Forelimb muscle (tissue), 1 donor: ENCODE data around the gene MYLK2. TPM values are rescaled to one million over a fixed set of nuclear protein-coding genes. Genes with fewer than 3 reads are reported as not detected.
"Not testable (repeated sequence)": the region's sequence is repeated elsewhere in the genome, so short reads cannot be mapped to it uniquely, and the experiment has no call there.

Source experiments
- DNase-seq: peaks from one replicate; pipeline ENCODE4 v3.0.0-alpha.2; 2013; ENCODE audit warnings: low read depth
- polyA plus RNA-seq: library from polyadenylated mRNA; unstranded; fragments of 120-200 nt; gene quantifications from one replicate; pipeline ENCODE4 v1.2.1, GENCODE V29; 2013; ENCODE audit not compliant: insufficient read length

The MYLK2 gene
- polyA plus RNA-seq, 1 donor: 60.0 TPM

DNA sequence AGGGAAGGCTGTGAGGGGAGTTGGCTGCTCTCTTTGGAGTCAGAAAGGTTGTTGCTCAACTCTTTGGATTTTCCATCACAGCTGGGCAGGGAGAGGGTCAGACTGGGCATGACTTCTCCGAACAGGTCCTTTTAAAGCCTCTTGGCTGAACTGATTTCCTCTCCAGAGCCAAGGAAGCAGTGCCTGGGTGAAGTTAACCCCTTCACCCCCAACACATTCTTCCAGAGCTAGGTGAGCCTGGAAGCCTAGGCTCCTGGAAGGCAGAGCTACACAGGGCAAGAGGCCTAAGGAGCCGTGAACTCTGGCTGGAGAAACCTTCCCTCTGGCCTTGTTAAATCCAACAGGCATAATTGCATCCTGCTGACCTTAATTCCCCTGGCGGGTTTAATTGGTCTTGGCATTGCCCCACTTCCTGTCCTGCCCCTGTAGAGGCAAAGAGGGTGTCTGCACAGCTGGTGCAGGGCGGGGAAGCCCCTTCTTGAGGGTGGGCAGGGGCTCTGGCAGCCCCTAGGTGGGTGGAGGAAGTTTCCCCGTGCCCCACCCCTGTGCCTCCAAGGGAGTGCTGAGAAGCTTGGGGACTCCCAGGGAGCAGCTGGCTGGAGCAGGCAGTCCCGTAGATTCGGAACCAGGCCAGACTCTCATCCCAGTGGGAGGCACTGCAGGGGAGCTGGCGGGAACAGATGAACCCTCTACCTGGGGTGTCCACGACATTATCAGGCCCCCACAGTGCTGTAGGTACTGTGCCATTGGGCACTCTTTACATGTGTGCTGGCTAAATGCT, 3.6 kb upstream of the MYLK2 start:
- DNase-seq: no peak

- no peak for DNase-seq
Observed at GRCh38 chr20:31816221-31816620, 2.9 kb upstream of the MYLK2 start.

- DNase-seq: no peak
Observed at GRCh38 chr20:31817461-31817860, 1.7 kb upstream of the MYLK2 start.

GRCh38 chr20:31818376-31818908, 714 bp upstream of the MYLK2 start:
- no peak for DNase-seq

- DNase-seq: no peak
Observed at GRCh38 chr20:31820228-31820627, 1.1 kb downstream of the MYLK2 start.

- DNase-seq: no peak
Observed at GRCh38 chr20:31821427-31821826, 2.3 kb downstream of the MYLK2 start.

GRCh38 chr20:31822421-31823330, 3.5 kb downstream of the MYLK2 start:
- DNase-seq: no peak

DNA sequence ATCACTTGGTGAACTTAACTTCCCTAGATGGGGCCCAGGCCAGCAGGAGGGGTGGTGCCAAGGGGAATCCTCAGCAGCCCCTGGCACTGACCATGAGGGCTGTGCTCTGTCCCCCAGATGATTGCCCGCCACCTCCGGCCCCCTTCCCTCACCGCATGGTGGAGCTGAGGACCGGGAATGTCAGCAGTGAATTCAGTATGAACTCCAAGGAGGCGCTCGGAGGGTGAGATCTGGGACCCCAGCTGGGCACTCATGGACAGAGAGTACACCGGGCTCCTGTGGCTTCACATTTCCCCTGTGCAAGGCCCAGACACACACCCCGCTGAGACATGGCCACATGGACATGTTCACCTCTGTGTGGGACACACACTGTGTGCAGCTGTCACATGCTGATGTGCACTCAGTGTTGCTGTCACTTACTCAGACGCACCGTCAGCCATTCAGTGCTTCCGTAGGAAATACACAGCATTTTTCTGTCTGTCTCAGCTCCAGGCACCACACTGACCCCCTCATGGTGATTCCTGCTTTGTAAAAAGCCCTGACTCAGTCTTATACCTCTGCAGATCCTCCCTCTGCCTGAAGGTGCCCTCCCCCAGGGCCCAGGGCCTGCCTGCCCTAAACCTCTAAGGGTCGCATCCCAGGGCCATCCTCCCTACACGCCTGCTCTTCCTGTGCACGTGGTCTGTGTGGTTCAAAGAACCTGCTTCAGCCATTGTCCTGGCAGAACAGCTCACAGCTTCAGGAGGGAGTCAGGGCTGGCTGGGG, 4.4 kb downstream of the MYLK2 start:
- DNase-seq: no peak

DNA sequence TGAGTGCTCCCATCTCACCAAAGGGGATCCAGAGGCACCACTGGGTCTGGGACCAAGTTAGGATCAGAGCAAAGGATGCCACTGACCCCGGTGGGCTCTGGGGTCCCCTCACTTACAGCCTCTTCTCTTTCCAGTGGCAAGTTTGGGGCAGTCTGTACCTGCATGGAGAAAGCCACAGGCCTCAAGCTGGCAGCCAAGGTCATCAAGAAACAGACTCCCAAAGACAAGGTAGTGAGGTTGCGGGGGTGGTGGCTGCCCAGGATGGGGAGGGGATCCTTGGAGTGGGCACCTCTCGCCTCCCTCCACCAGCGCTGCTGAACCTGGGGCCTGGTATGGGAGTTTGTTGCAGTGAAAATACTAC, 4.9 kb downstream of the MYLK2 start:
- DNase-seq: no peak

DNA sequence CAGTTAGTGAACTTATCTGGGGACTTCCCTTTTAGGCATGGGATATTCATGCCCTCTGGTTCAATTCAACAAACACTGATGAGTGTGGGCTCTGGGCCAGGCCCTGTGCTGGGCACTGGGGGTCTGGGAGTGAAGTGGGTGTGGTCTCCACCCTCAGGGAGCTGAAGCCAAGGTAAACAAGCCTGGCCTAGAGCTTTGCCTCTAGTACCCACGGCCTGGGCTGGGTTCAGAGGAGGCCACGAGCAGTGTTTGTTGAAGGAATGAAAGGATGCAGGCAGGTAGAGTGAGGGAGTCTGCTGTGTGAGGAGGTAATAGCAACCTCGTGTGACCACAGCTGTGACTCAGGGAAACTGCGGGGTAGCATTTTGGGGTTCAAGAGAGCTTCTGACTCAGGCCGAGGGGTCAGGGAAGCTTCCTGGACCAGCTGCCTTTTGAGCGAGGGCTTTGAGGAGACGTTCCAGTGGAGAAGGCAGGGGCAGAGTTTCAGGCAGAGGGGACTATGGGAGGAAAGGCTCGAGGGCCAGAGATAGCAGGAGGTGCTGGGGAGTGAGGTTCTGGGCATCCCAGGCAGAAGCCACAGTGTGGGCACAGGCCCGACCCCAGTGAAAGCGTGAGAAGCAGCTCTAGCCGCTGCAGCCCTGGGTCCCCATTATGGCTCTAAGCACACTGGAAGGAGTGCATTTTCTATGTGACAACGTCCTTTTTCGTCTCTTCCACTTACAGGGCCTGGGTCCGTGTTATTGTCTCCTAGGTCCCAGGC, 5.6 kb downstream of the MYLK2 start:
- DNase-seq: no peak

DNA sequence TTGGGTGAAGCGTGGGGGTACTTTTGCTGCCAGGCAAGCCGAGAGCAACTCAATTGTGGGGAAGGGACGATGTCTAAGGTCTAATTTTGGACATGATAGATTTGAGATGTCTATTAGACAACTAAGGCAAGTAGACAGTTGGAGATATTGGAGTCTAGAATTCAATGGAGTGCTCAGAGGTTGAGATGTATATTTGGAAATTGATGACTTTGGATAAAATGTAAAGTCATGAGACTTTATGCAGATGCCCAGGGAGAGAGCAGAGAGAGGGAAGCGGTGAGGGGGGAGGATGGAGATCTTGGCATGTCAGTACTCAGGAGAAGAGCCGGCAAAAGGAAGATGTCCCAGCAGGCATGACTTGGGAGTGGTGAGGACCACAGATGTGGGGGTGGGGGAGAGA, 6.9 kb downstream of the MYLK2 start:
- no peak for DNase-seq

GRCh38 chr20:31827059-31827458, 7.9 kb downstream of the MYLK2 start:
- DNase-seq: no peak

DNA sequence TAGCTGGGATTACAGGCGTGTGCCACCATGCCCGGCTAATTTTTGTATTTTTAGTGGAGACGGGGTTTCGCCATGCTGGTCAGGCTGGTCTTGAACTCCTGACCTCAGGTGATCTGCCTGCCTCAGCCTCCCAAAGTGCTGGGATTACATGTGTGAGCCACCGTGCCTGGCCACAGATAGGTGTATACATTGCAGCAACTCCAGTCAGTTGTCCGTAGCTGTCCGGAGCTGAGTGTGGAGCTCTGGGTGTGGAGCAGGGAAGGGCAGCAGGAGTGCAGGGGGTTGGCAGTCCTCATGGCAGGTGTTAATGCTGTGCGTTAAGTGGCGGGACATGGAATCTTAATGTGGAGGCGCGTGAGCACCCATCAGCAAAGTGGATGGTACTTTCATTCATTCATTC, 8.9 kb downstream of the MYLK2 start:
- DNase-seq: not testable (repeated sequence)

- no peak for DNase-seq
Observed at GRCh38 chr20:31829731-31830130, 10.6 kb downstream of the MYLK2 start.

DNA sequence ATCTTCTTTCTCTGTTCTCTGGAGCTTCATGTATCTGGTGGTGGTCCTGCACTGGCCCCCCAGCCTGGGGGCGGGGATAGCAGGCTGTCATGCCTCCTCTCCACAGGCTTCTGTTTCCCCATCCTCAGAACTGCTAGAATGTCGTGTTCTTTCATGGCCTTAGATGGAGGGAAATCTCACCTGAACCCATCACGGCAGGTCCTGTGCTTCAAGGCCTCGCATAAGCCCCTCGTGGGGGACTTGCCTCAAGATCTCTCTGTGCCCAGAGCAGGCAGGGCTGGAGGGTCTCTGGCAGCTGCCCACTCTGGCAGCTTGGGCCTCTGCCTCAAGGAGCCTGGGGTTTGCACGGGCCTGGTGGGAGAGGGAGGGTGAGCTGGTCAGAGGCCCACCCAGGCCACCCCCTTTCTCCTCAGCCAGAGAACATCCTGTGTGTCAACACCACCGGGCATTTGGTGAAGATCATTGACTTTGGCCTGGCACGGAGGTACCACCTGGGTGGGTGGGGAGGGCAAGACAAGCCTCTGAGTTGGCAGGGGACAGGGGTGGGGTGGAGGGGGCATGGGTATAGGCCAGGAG, 11.3 kb downstream of the MYLK2 start:
- no peak for DNase-seq

DNA sequence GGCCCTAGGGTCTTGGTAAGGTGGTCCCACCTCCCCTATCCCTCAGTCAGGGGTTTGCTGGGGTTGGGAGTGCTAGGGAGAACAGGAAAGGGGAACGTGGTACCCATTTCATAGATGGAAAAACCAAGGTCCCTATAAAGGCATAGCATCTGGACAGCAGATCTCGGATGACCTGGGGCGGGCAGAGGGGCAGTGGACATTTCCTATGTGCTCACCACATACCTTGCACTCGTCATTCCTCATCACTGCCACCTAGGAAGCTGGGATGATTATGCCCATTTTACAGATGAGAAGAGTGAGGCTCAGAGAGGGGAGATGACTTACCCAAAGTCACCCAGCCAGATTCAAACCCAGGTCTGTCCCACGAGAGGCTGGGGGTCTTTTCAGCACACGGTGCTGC, 12.1 kb downstream of the MYLK2 start:
- no peak for DNase-seq

DNA sequence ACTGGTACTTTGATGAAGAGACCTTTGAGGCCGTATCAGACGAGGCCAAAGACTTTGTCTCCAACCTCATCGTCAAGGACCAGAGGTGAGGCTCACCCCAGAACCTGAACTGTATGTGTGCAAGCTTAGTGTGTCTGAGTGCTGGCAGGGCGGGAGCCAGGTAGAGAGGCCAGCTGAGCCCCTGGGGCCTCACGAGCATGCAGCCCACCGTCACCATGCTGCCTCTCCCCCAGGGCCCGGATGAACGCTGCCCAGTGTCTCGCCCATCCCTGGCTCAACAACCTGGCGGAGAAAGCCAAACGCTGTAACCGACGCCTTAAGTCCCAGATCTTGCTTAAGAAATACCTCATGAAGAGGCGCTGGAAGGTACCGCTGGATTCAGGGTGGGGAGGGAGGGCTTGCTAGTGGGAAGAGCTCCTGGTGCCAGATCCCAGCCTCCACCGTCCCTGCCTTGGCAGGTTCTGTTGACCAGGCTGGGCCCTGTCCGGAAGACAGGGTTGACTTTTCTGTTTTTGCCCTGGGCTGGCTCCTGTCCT, 12.7 kb downstream of the MYLK2 start:
- no peak for DNase-seq

DNA sequence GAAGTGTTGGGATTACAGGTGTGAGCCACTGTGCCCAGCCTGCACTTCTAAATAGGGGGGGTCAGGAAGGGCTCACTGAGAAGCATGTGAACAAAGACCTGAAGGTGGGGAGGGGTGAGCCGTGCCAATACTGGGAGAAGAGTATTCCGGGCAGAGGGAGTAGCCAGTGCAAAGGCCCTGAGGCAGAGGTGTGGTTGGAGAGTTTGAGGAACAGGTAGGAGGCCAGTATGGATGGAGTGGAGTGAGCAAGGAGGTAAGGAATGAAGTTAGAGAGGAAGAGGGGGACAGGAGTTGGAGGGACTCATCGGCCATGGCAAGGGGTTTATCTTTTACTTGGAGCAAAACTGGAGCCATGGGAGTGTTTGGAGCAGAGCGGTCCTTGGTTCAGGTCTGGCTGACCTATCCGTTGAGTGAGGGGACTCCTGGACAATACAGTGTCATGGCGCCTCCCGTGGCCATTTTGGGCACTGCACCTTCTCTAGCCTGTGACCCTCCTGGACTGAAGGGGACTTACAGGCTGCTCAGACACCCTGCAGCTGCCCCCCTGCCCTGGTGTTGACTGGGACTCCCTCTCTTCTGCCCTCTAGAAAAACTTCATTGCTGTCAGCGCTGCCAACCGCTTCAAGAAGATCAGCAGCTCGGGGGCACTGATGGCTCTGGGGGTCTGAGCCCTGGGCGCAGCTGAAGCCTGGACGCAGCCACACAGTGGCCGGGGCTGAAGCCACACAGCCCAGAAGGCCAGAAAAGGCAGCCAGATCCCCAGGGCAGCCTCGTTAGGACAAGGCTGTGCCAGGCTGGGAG, 14.2 kb downstream of the MYLK2 start:
- no peak for DNase-seq

DNA sequence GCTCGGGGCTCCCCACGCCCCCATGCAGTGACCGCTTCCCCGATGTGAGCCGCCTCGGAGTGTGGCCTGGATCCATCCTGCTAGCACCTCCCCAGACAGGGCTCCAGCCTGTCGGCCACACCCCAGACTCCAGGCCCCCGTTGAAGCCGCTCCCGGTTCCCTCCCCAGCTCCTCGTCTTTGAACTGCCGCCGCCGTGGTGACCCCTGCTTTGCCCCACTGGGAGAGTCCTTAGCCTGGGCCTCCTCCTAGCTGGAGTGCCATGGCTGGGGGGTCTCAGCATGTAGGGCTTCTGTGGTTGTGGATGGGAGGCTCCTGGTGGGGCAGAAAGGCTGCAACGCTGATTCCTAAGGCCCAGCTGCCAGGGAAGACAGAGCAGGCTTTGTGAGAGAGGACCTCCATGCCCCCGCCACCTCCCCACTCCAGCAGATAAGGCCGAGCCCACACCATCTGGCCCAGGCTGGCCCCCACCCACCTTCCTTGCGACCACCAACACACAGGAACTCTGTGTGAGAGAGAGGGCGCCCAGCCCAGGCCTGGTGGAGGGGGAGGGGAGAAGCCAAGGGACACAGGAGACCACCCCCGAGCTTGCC, 14.9 kb downstream of the MYLK2 start:
- DNase-seq: no peak
